Neuron (in vitro differentiated cells): Measurements from ENCODE around the gene CD55.

Experiments used
- H2AFZ ChIP-seq: one replicate; pipeline ENCODE4 v1.6.1; 2013; ENCODE audit warnings: low read depth, mild to moderate bottlenecking, inconsistent platforms, low read length, moderate library complexity
- H3K27me3 ChIP-seq: one replicate; pipeline ENCODE4 v1.6.1; 2013; ENCODE audit warnings: low read length; ENCODE audit not compliant: insufficient read depth
- H3K36me3 ChIP-seq: one replicate; pipeline ENCODE4 v1.6.1; 2013; ENCODE audit warnings: low read length; ENCODE audit not compliant: insufficient read depth
- H3K4me1 ChIP-seq: one replicate; pipeline ENCODE4 v1.6.1; 2013; ENCODE audit warnings: low read length; ENCODE audit not compliant: insufficient read depth
- H3K4me3 ChIP-seq: 2 replicates; pipeline ENCODE4 v1.5.1; 2013; ENCODE audit warnings: mild to moderate bottlenecking, low read length, moderate library complexity
- H3K9me3 ChIP-seq: one replicate; pipeline ENCODE4 v1.6.1; 2013; ENCODE audit warnings: low read length

Gene CD55

GRCh38 chr1:207323425-207324225 is 2.1 kb downstream of the CD55 start:
- Histone ChIP-seq H3K4me1 (peaks cover 4% of the 10 kb centered on the region), H3K36me3 (no peaks in the 10 kb centered on the region), H3K4me3 (no peak overlapping the region), H3K27me3 (peaks cover 27% of the 10 kb centered on the region), H2AFZ (no peak overlapping the region), H3K9me3 (no peaks in the 10 kb centered on the region)

GRCh38 chr1:207328004-207328403 is 6.5 kb downstream of the CD55 start:
- H3K9me3 ChIP-seq: no peaks in the 10 kb centered on the region
- no peaks in the 10 kb centered on the region for H3K36me3 ChIP-seq
- no peaks in the 10 kb centered on the region for H3K4me1 ChIP-seq
- peaks cover 2% of the 10 kb centered on the region for H3K27me3 ChIP-seq
- no peak overlapping the region for H2AFZ ChIP-seq
- H3K4me3 ChIP-seq: no peak overlapping the region

- Histone ChIP-seq H3K9me3 (no peaks in the 10 kb centered on the region), H3K36me3 (no peaks in the 10 kb centered on the region), H2AFZ (no peak overlapping the region), H3K27me3 (no peaks in the 10 kb centered on the region), H3K4me3 (no peak overlapping the region), H3K4me1 (no peaks in the 10 kb centered on the region)
Measured at GRCh38 chr1:207328908-207329440, 7.5 kb downstream of the CD55 start.

- H3K27me3 ChIP-seq: no peaks in the 10 kb centered on the region
- no peaks in the 10 kb centered on the region for H3K4me1 ChIP-seq
- H2AFZ ChIP-seq: no peak overlapping the region
- no peaks in the 10 kb centered on the region for H3K9me3 ChIP-seq
- no peaks in the 10 kb centered on the region for H3K36me3 ChIP-seq
- H3K4me3 ChIP-seq: no peak overlapping the region
Measured at GRCh38 chr1:207329469-207329868, 8.0 kb downstream of the CD55 start.

GRCh38 chr1:207330011-207330710 is 8.7 kb downstream of the CD55 start:
- no peak overlapping the region for H3K4me3 ChIP-seq
- no peaks in the 10 kb centered on the region for H3K27me3 ChIP-seq
- no peaks in the 10 kb centered on the region for H3K9me3 ChIP-seq
- no peak overlapping the region for H2AFZ ChIP-seq
- H3K4me1 ChIP-seq: no peaks in the 10 kb centered on the region
- H3K36me3 ChIP-seq: no peaks in the 10 kb centered on the region

GRCh38 chr1:207331354-207332313 is 10.2 kb downstream of the CD55 start:
- Histone ChIP-seq H3K9me3 (no peaks in the 10 kb centered on the region), H3K4me1 (no peaks in the 10 kb centered on the region), H3K27me3 (no peaks in the 10 kb centered on the region), H3K4me3 (no peak overlapping the region), H2AFZ (no peak overlapping the region), H3K36me3 (no peaks in the 10 kb centered on the region)

- H3K4me3 ChIP-seq: no peak overlapping the region
- no peaks in the 10 kb centered on the region for H3K36me3 ChIP-seq
- no peaks in the 10 kb centered on the region for H3K4me1 ChIP-seq
- no peaks in the 10 kb centered on the region for H3K27me3 ChIP-seq
- H2AFZ ChIP-seq: no peak overlapping the region
- H3K9me3 ChIP-seq: no peaks in the 10 kb centered on the region
Measured at GRCh38 chr1:207333009-207333600, 11.6 kb downstream of the CD55 start.

GRCh38 chr1:207333620-207334019 is 12.1 kb downstream of the CD55 start:
- Histone ChIP-seq H3K4me1 (no peaks in the 10 kb centered on the region), H3K9me3 (no peaks in the 10 kb centered on the region), H2AFZ (no peak overlapping the region), H3K4me3 (no peak overlapping the region), H3K36me3 (no peaks in the 10 kb centered on the region), H3K27me3 (no peaks in the 10 kb centered on the region)

- H3K4me3 ChIP-seq: no peak overlapping the region
- no peaks in the 10 kb centered on the region for H3K27me3 ChIP-seq
- H3K4me1 ChIP-seq: no peaks in the 10 kb centered on the region
- H3K36me3 ChIP-seq: no peaks in the 10 kb centered on the region
- no peaks in the 10 kb centered on the region for H3K9me3 ChIP-seq
- H2AFZ ChIP-seq: no peak overlapping the region
Measured at GRCh38 chr1:207334337-207334736, 12.9 kb downstream of the CD55 start.

GRCh38 chr1:207335138-207335537 is 13.7 kb downstream of the CD55 start:
- H3K4me1 ChIP-seq: no peaks in the 10 kb centered on the region
- no peaks in the 10 kb centered on the region for H3K9me3 ChIP-seq
- no peaks in the 10 kb centered on the region for H3K36me3 ChIP-seq
- H3K4me3 ChIP-seq: no peak overlapping the region
- no peaks in the 10 kb centered on the region for H3K27me3 ChIP-seq
- no peak overlapping the region for H2AFZ ChIP-seq

GRCh38 chr1:207335695-207336363 is 14.4 kb downstream of the CD55 start:
- Histone ChIP-seq H3K36me3 (no peaks in the 10 kb centered on the region), H2AFZ (no peak overlapping the region), H3K27me3 (no peaks in the 10 kb centered on the region), H3K4me3 (no peak overlapping the region), H3K4me1 (no peaks in the 10 kb centered on the region), H3K9me3 (no peaks in the 10 kb centered on the region)
